ENCODE measurements around the gene CHD3.
A peak's percentile ranks its signal among the peaks of the same experiment; 100 is the strongest.

The CHD3 gene

GRCh38 chr17:7864995-7865650, 23.5 kb upstream of the CHD3 start:
- DNase-seq (ENCODE audit: low read depth), result no peak

- no peak for DNase-seq (ENCODE audit: low read depth)
These were observed 20.7 kb upstream of the CHD3 start for GRCh38 chr17:7867881-7868329.

- DNase-seq (ENCODE audit: low read depth), result no peak
These were observed 15.5 kb upstream of the CHD3 start for GRCh38 chr17:7873051-7873450.

- no peak for DNase-seq (ENCODE audit: low read depth)
These were observed 12.7 kb upstream of the CHD3 start for GRCh38 chr17:7875804-7876370.

GRCh38 chr17:7878234-7878633, 10.4 kb upstream of the CHD3 start:
- no peak for DNase-seq (ENCODE audit: low read depth)

GRCh38 chr17:7880076-7880868, 8.3 kb upstream of the CHD3 start:
- no peak for DNase-seq (ENCODE audit: low read depth)

GRCh38 chr17:7881276-7882054, 7.1 kb upstream of the CHD3 start:
- DNase-seq (ENCODE audit: low read depth), result no peak

- DNase-seq (ENCODE audit: low read depth), result no peak
These were observed 6.5 kb upstream of the CHD3 start for GRCh38 chr17:7882068-7882467.

- no peak for DNase-seq (ENCODE audit: low read depth)
These were observed 6.0 kb upstream of the CHD3 start for GRCh38 chr17:7882629-7883028.

GRCh38 chr17:7883781-7884386, 4.7 kb upstream of the CHD3 start:
- no peak for DNase-seq (ENCODE audit: low read depth)

- peak; percentile 57 for DNase-seq (ENCODE audit: low read depth)
These were observed 3.8 kb upstream of the CHD3 start for GRCh38 chr17:7884581-7885366.

GRCh38 chr17:7885367-7886226, 3.0 kb upstream of the CHD3 start:
- peak; percentile 42 for DNase-seq (ENCODE audit: low read depth)

GRCh38 chr17:7886227-7887037, 2.2 kb upstream of the CHD3 start:
- DNase-seq (ENCODE audit: low read depth), result no peak

GRCh38 chr17:7887038-7887481, 1.5 kb upstream of the CHD3 start:
- no peak for DNase-seq (ENCODE audit: low read depth)

- peak; percentile 80 for DNase-seq (ENCODE audit: low read depth)
These were observed 956 bp upstream of the CHD3 start for GRCh38 chr17:7887482-7888183.

- no peak for DNase-seq (ENCODE audit: low read depth)
These were observed 772 bp downstream of the CHD3 start for GRCh38 chr17:7889166-7889955.

- DNase-seq (ENCODE audit: low read depth), result no peak
These were observed 4.7 kb downstream of the CHD3 start for GRCh38 chr17:7893187-7893880.

Data from stimulated activated CD8-positive, alpha-beta memory T cell treated with anti-CD3 and anti-CD28 coated beads, Interleukin-12 subunit alpha, Interleukin-12 subunit beta, amount 100 ng/mL, for 4 hours (primary cell).